ENCODE results near the gene WDR18. TPM values are rescaled to one million over a fixed set of nuclear protein-coding genes. Genes with fewer than 3 reads are reported as not detected.

The WDR18 gene
- polyA plus RNA-seq, 1 donor (not counting 4 experiments of a cell fraction or from before 2014, with no cell fraction given): 26.3 TPM

DNA sequence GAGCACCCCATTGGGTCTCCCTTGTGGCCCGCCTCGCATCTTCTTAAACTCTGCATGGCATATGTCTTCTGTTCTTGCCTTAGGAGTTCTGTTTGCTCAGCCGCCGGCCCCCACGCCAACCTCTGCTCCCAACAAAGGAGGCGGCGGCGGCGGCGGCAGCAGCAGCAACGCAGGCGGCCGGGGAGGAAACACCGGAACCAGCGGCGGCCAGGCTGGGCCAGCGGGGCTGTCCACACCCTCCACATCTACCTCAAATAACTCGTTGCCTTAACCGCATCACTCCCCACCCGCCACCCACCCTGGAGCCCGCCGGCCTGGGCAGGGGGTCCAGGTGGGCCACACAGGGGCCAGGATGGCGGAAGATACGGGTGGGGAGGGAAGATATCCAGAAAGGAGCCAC, 12.3 kb upstream of the WDR18 start:
- dilution Hi-C loops (cut with MboI; ENCODE audit: extremely low pct_ligation_motif_present, low sequenced_read_pairs): no loop called here
- FAIRE-seq: no peak
- H3K36me3 ChIP-seq (ENCODE audit: control insufficient read depth in 2 of 2, extremely low read depth in 1 of 2, insufficient read depth in 2 of 2, low read length in 2 of 2): peaks cover 8 to 9% of the 10 kb centered on the region in 2 experiments

DNA sequence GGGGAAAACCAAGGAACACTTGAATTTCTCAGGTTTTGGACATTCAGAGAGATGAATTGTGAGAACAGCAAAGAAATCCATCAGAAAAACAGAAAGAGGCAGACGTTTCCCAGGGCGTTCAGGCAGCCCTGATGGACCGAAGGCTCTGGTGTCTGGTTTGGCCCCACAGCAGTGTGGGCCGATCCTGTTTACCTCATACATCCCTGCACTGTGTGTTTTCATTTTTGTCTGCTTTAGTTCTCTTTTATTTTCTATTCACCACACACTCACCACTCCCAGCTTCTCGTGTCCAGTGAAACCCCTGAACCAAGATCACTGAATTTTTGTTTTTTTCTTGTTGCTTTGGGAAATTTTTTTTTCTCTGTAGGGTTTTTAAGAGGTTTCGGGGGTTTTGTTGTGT, 11.9 kb upstream of the WDR18 start:
- H3K4me2 ChIP-seq (ENCODE audit: control insufficient read depth, extremely low read depth, insufficient read depth, low read depth, low read length): no peak overlapping the region
- DNase-seq (ENCODE audit: low read depth, low spot score): no peak
- TF ChIP-seq EZH2 (IDR thresholded peaks at IDR 0.05; ENCODE audit: low read length): no peak
- TF ChIP-seq, protein P1, sequence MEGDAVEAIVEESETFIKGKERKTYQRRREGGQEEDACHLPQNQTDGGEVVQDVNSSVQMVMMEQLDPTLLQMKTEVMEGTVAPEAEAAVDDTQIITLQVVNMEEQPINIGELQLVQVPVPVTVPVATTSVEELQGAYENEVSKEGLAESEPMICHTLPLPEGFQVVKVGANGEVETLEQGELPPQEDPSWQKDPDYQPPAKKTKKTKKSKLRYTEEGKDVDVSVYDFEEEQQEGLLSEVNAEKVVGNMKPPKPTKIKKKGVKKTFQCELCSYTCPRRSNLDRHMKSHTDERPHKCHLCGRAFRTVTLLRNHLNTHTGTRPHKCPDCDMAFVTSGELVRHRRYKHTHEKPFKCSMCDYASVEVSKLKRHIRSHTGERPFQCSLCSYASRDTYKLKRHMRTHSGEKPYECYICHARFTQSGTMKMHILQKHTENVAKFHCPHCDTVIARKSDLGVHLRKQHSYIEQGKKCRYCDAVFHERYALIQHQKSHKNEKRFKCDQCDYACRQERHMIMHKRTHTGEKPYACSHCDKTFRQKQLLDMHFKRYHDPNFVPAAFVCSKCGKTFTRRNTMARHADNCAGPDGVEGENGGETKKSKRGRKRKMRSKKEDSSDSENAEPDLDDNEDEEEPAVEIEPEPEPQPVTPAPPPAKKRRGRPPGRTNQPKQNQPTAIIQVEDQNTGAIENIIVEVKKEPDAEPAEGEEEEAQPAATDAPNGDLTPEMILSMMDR (optimal IDR thresholded peaks at IDR 0.05 in 1 of 3, IDR thresholded peaks at IDR 0.05 in 1 of 3, conservative IDR thresholded peaks at IDR 0.05 in 1 of 3; ENCODE audit: extremely low read depth in 1 of 3, insufficient read depth in 2 of 3, low read length in 3 of 3): no peak
- H3K79me2 ChIP-seq (ENCODE audit: control insufficient read depth, insufficient read depth, low read length): no peaks in the 10 kb centered on the region
- no peak overlapping the region for H3K27ac ChIP-seq (ENCODE audit: control insufficient read depth, insufficient read depth, low read length)
- dilution Hi-C loops (cut with MboI; ENCODE audit: extremely low pct_ligation_motif_present, low sequenced_read_pairs): no loop called here
- H3K4me1 ChIP-seq (ENCODE audit: control insufficient read depth, extremely low read depth, insufficient read depth, low read length): no peaks in the 10 kb centered on the region
- H2AFZ ChIP-seq (ENCODE audit: control insufficient read depth, low read length): no peak overlapping the region
- FAIRE-seq: no peak
- H3K4me3 ChIP-seq (ENCODE audit: control insufficient read depth in 2 of 3, extremely low read depth in 1 of 3, insufficient read depth in 2 of 3, low read depth in 1 of 3, low read length in 3 of 3): no peak overlapping the region
- peaks cover 7 to 9% of the 10 kb centered on the region in 2 experiments for H3K36me3 ChIP-seq (ENCODE audit: control insufficient read depth in 2 of 2, extremely low read depth in 1 of 2, insufficient read depth in 2 of 2, low read length in 2 of 2)
- no peaks in the 10 kb centered on the region for H3K9me1 ChIP-seq (ENCODE audit: control insufficient read depth, extremely low read depth, insufficient read depth, low read length)
- no peaks in the 10 kb centered on the region for H4K20me1 ChIP-seq (ENCODE audit: control insufficient read depth, extremely low read depth, insufficient read depth, low read length)
- peaks cover 5% of the 10 kb centered on the region for H3K9me3 ChIP-seq (ENCODE audit: control insufficient read depth, low read depth, low read length)
- no peaks in the 10 kb centered on the region for H3K27me3 ChIP-seq (ENCODE audit: control insufficient read depth, extremely low read depth, insufficient read depth, low read length)
- H3K9ac ChIP-seq (ENCODE audit: control insufficient read depth, extremely low read depth, insufficient read depth, low read length): no peak overlapping the region

More for the DNA sequence above, 12.3 kb upstream of the WDR18 start:
- Histone ChIP-seq H3K4me3 (ENCODE audit: control insufficient read depth in 2 of 3, extremely low read depth in 1 of 3, insufficient read depth in 2 of 3, low read depth in 1 of 3, low read length in 3 of 3) (no peak overlapping the region), H3K9me3 (ENCODE audit: control insufficient read depth, low read depth, low read length) (peaks cover 5% of the 10 kb centered on the region), H3K27ac (ENCODE audit: control insufficient read depth, insufficient read depth, low read length) (no peak overlapping the region), H4K20me1 (ENCODE audit: control insufficient read depth, extremely low read depth, insufficient read depth, low read length) (no peaks in the 10 kb centered on the region), H3K27me3 (ENCODE audit: control insufficient read depth, extremely low read depth, insufficient read depth, low read length) (no peaks in the 10 kb centered on the region), H2AFZ (ENCODE audit: control insufficient read depth, low read length) (no peak overlapping the region), H3K4me1 (ENCODE audit: control insufficient read depth, extremely low read depth, insufficient read depth, low read length) (no peaks in the 10 kb centered on the region), H3K9me1 (ENCODE audit: control insufficient read depth, extremely low read depth, insufficient read depth, low read length) (no peaks in the 10 kb centered on the region), H3K9ac (ENCODE audit: control insufficient read depth, extremely low read depth, insufficient read depth, low read length) (no peak overlapping the region), H3K4me2 (ENCODE audit: control insufficient read depth, extremely low read depth, insufficient read depth, low read depth, low read length) (no peak overlapping the region), H3K79me2 (ENCODE audit: control insufficient read depth, insufficient read depth, low read length) (no peaks in the 10 kb centered on the region)
- no peak for TF ChIP-seq EZH2 (IDR thresholded peaks at IDR 0.05; ENCODE audit: low read length)
- TF ChIP-seq, protein P1 (optimal IDR thresholded peaks at IDR 0.05 in 1 of 3, IDR thresholded peaks at IDR 0.05 in 1 of 3, conservative IDR thresholded peaks at IDR 0.05 in 1 of 3; ENCODE audit: extremely low read depth in 1 of 3, insufficient read depth in 2 of 3, low read length in 3 of 3): no peak
- no peak for DNase-seq (ENCODE audit: low read depth, low spot score)

Data from keratinocyte (primary cell).